Activated naive CD4-positive, alpha-beta T cell treated with anti-CD3 and anti-CD28 coated beads for 36 hours (primary cell): ENCODE data around the gene KIF17. TPM values are rescaled to one million over a fixed set of nuclear protein-coding genes. Genes with fewer than 3 reads are reported as not detected.

Experiments used
- CTCF ChIA-PET: fragments of 350-600 bp; sonication (Branson Sonifier 250); formaldehyde crosslinking; loops from one replicate; lab custom pipeline; 2021; ENCODE audit warnings: antibody characterized with exemption; lab: Charles Lee
- DNase-seq: peaks from one replicate; pipeline ENCODE4 v3.0.0-alpha.2; 2020
- H3K27ac Mint-ChIP-seq: one replicate; pipeline ENCODE4 v1.8.0; 2021; ENCODE audit warnings: mild to moderate bottlenecking, mixed read lengths
- H3K27me3 Mint-ChIP-seq: one replicate; pipeline ENCODE4 v1.8.0; 2021; ENCODE audit warnings: low read depth, mixed read lengths
- H3K36me3 Mint-ChIP-seq: one replicate; pipeline ENCODE4 v1.8.0; 2021; ENCODE audit warnings: low read depth, mixed read lengths
- H3K4me1 Mint-ChIP-seq: one replicate; pipeline ENCODE4 v1.8.0; 2021; ENCODE audit warnings: low read depth, mixed read lengths
- H3K4me3 Mint-ChIP-seq: one replicate; pipeline ENCODE4 v1.8.0; 2021; ENCODE audit warnings: mild to moderate bottlenecking, moderate library complexity, mixed read lengths
- H3K9me3 Mint-ChIP-seq: one replicate; pipeline ENCODE4 v1.8.0; 2021; ENCODE audit warnings: mixed read lengths
- intact Hi-C: fragments of 100-400 bp; cut with micrococcal nuclease; formaldehyde crosslinking; loops from one replicate; pipeline ENCODE4 v1.15.1; 2023
- total RNA-seq, 2 experiments: library from RNA; stranded (reverse); gene quantifications; one replicate each; pipeline ENCODE4 v1.2.3, GENCODE V29; 2021

The KIF17 gene
- total RNA-seq, 2 experiments from 2014 or later = not detected

GRCh38 chr1:20704390-20705202, 13.2 kb downstream of the KIF17 start:
- H3K4me3 Mint-ChIP-seq = no peak overlapping the region
- no peaks in the 10 kb centered on the region for H3K4me1 Mint-ChIP-seq
- intact Hi-C loops = no loop called here
- no peaks in the 10 kb centered on the region for H3K36me3 Mint-ChIP-seq
- CTCF ChIA-PET = no interaction called here
- no peaks in the 10 kb centered on the region for H3K9me3 Mint-ChIP-seq
- H3K27me3 Mint-ChIP-seq = no peaks in the 10 kb centered on the region
- DNase-seq = no peak
- no peak overlapping the region for H3K27ac Mint-ChIP-seq

- H3K27ac Mint-ChIP-seq = no peak overlapping the region
- intact Hi-C loops = no loop called here
- CTCF ChIA-PET = no interaction called here
- no peaks in the 10 kb centered on the region for H3K27me3 Mint-ChIP-seq
- no peak for DNase-seq
- H3K4me3 Mint-ChIP-seq = no peak overlapping the region
- no peaks in the 10 kb centered on the region for H3K36me3 Mint-ChIP-seq
- no peaks in the 10 kb centered on the region for H3K4me1 Mint-ChIP-seq
- no peaks in the 10 kb centered on the region for H3K9me3 Mint-ChIP-seq
Observed at GRCh38 chr1:20703124-20703756, 14.6 kb downstream of the KIF17 start.

- CTCF ChIA-PET = interaction anchor here (1.0 to 1.2 kb wide), 2 partner anchors 19 to 493 kb away, joined by 3 to 5 read pairs; no protein-coding TSS in a partner anchor
- intact Hi-C loops = no loop called here
- Mint-ChIP-seq H3K9me3 (no peaks in the 10 kb centered on the region), H3K27ac (no peak overlapping the region), H3K27me3 (no peaks in the 10 kb centered on the region), H3K4me3 (no peak overlapping the region), H3K4me1 (no peaks in the 10 kb centered on the region), H3K36me3 (no peaks in the 10 kb centered on the region)
- DNase-seq = peak; percentile 23
Observed at GRCh38 chr1:20702416-20702815, 15.4 kb downstream of the KIF17 start.

GRCh38 chr1:20701847-20702246, 16.0 kb downstream of the KIF17 start:
- no peak for DNase-seq
- no peak overlapping the region for H3K4me3 Mint-ChIP-seq
- CTCF ChIA-PET = interaction anchor here (1.0 to 1.2 kb wide), 2 partner anchors 20 to 494 kb away, joined by 3 to 5 read pairs; no protein-coding TSS in a partner anchor
- peaks cover 3% of the 10 kb centered on the region for H3K4me1 Mint-ChIP-seq
- H3K27me3 Mint-ChIP-seq = no peaks in the 10 kb centered on the region
- H3K9me3 Mint-ChIP-seq = no peaks in the 10 kb centered on the region
- no peak overlapping the region for H3K27ac Mint-ChIP-seq
- no peaks in the 10 kb centered on the region for H3K36me3 Mint-ChIP-seq
- intact Hi-C loops = no loop called here

- Mint-ChIP-seq H3K4me1 (peaks cover 5% of the 10 kb centered on the region), H3K36me3 (no peaks in the 10 kb centered on the region), H3K27me3 (no peaks in the 10 kb centered on the region), H3K27ac (no peak overlapping the region), H3K9me3 (no peaks in the 10 kb centered on the region), H3K4me3 (no peak overlapping the region)
- intact Hi-C loops = no loop called here
- CTCF ChIA-PET = interaction anchor here (1.2 kb wide), 1 partner anchor 20 kb away, joined by 3 read pairs; no protein-coding TSS in a partner anchor
- no peak for DNase-seq
Observed at GRCh38 chr1:20701446-20701845, 16.4 kb downstream of the KIF17 start.

GRCh38 chr1:20700636-20701215, 17.1 kb downstream of the KIF17 start:
- intact Hi-C loops = no loop called here
- CTCF ChIA-PET = no interaction called here
- Mint-ChIP-seq H3K4me3 (no peak overlapping the region), H3K27ac (no peak overlapping the region), H3K36me3 (no peaks in the 10 kb centered on the region), H3K27me3 (no peaks in the 10 kb centered on the region), H3K4me1 (peaks cover 5% of the 10 kb centered on the region), H3K9me3 (no peaks in the 10 kb centered on the region)
- DNase-seq = no peak

GRCh38 chr1:20699558-20699957, 18.2 kb downstream of the KIF17 start:
- H3K4me3 Mint-ChIP-seq = no peak overlapping the region
- H3K36me3 Mint-ChIP-seq = no peaks in the 10 kb centered on the region
- H3K9me3 Mint-ChIP-seq = no peaks in the 10 kb centered on the region
- CTCF ChIA-PET = interaction anchor here (0.6 to 4.9 kb wide), 5 partner anchors 23 to 496 kb away, joined by 3 to 73 read pairs (median 3); no protein-coding TSS in a partner anchor
- intact Hi-C loops = loop anchor here (5.0 kb wide), 1 partner anchor 233 kb away; no protein-coding TSS in a partner anchor
- H3K27me3 Mint-ChIP-seq = no peaks in the 10 kb centered on the region
- DNase-seq = no peak
- no peak overlapping the region for H3K27ac Mint-ChIP-seq
- H3K4me1 Mint-ChIP-seq = peaks cover 5% of the 10 kb centered on the region

- Mint-ChIP-seq H3K4me3 (no peak overlapping the region), H3K9me3 (no peaks in the 10 kb centered on the region), H3K27me3 (no peaks in the 10 kb centered on the region), H3K4me1 (peaks cover 5% of the 10 kb centered on the region), H3K36me3 (no peaks in the 10 kb centered on the region), H3K27ac (no peak overlapping the region)
- DNase-seq = no peak
- CTCF ChIA-PET = interaction anchor here (0.6 to 4.9 kb wide), 4 partner anchors 33 to 497 kb away, joined by 3 to 73 read pairs (median 4); no protein-coding TSS in a partner anchor
- intact Hi-C loops = loop anchor here (5.0 kb wide), 1 partner anchor 234 kb away; no protein-coding TSS in a partner anchor
Observed at GRCh38 chr1:20698195-20698910, 19.5 kb downstream of the KIF17 start.

GRCh38 chr1:20697563-20697962, 20.2 kb downstream of the KIF17 start:
- Mint-ChIP-seq H3K4me1 (peaks cover 5% of the 10 kb centered on the region), H3K27ac (no peak overlapping the region), H3K9me3 (no peaks in the 10 kb centered on the region), H3K4me3 (no peak overlapping the region), H3K27me3 (no peaks in the 10 kb centered on the region), H3K36me3 (no peaks in the 10 kb centered on the region)
- CTCF ChIA-PET = interaction anchor here (0.9 to 4.9 kb wide), 14 partner anchors 10 to 706 kb away, joined by 3 to 73 read pairs (median 4); partner anchors contain the start of gene SH2D5
- DNase-seq = no peak
- intact Hi-C loops = loop anchor here (5.0 kb wide), 1 partner anchor 235 kb away; no protein-coding TSS in a partner anchor

- CTCF ChIA-PET = interaction anchor here (0.6 to 4.9 kb wide), 37 partner anchors 11 to 1257 kb away, joined by 3 to 73 read pairs (median 3); partner anchors contain the start of gene SH2D5
- H3K4me1 Mint-ChIP-seq = peaks cover 5% of the 10 kb centered on the region
- H3K4me3 Mint-ChIP-seq = peak overlapping the region; percentile 77
- no peaks in the 10 kb centered on the region for H3K9me3 Mint-ChIP-seq
- intact Hi-C loops = loop anchor here (1.0 to 5.0 kb wide), 3 partner anchors 37 to 499 kb away; no protein-coding TSS in a partner anchor
- peak; percentile 86 for DNase-seq
- no peaks in the 10 kb centered on the region for H3K36me3 Mint-ChIP-seq
- no peaks in the 10 kb centered on the region for H3K27me3 Mint-ChIP-seq
- peak overlapping the region; percentile 50 for H3K27ac Mint-ChIP-seq
Observed at GRCh38 chr1:20696397-20697333, 21.1 kb downstream of the KIF17 start.

GRCh38 chr1:20695515-20695914, 22.3 kb downstream of the KIF17 start:
- CTCF ChIA-PET = interaction anchor here (0.6 to 4.9 kb wide), 6 partner anchors 19 to 500 kb away, joined by 3 to 73 read pairs (median 5); no protein-coding TSS in a partner anchor
- peaks cover 5% of the 10 kb centered on the region for H3K4me1 Mint-ChIP-seq
- no peaks in the 10 kb centered on the region for H3K27me3 Mint-ChIP-seq
- no peak overlapping the region for H3K4me3 Mint-ChIP-seq
- DNase-seq = no peak
- no peaks in the 10 kb centered on the region for H3K36me3 Mint-ChIP-seq
- no peaks in the 10 kb centered on the region for H3K9me3 Mint-ChIP-seq
- no peak overlapping the region for H3K27ac Mint-ChIP-seq
- intact Hi-C loops = loop anchor here (5.0 kb wide), 1 partner anchor 237 kb away; no protein-coding TSS in a partner anchor
